ENCODE data around the gene SRRM4.

DNA sequence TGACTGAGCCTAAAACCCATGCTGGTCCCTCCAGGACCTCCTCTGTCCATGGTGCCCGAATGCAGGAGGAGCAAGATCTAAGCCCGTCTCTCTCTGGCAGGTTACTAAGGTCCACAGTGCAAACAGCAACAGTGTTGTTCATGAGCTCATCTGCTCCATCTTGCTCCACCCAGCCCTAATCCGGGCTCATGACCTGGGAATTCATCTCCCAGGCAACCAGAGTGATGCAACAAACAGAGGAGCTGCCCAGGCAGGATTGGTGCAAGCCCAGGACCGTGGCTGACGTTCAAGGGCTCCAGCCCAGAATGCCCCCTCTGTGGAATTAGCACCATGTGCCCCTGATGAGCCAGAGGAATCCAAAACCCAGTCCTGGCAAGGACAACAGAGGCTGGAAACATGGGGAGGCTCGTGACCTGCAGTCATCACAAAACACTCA lies 227.3 kb downstream of the SRRM4 start:
- TF ChIP-seq CTCF (IDR thresholded peaks at IDR 0.05) (no peak), POLR2A (IDR thresholded peaks at IDR 0.05) (no peak)

Data from testis (tissue), 2 donors.